GM12878 (cell line): Measurements from ENCODE around the gene CD209. TPM values are rescaled to one million over a fixed set of nuclear protein-coding genes. Genes with fewer than 3 reads are reported as not detected.
"Not testable (repeated sequence)": the region's sequence is repeated elsewhere in the genome, so short reads cannot be mapped to it uniquely, and the experiment has no call there.

Source experiments
- ATAC-seq: fragments of 200-7000 bp; cut with Tn5 transposase; 3 replicates; pipeline ENCODE4 v1.9.1; 2020; ENCODE audit warnings: mild to moderate bottlenecking, moderate library complexity
- BruUV-seq: library from RNA; stranded (reverse); fragments of 400-500 nt; replicated peaks from 2 replicates; lab custom pipeline; 2021; lab: Mats Ljungman, UMichigan
- CTCF ChIA-PET: fragments of 300-600 bp; sonication (Branson Sonifier 250); formaldehyde crosslinking; extraction: SDS; loops from one replicate; lab custom pipeline; 2021; ENCODE audit warnings: inconsistent platforms; lab: Yijun Ruan, JAX
- POLR2A ChIA-PET: fragments of 350-600 bp; formaldehyde crosslinking; extraction: SDS; loops from one replicate; lab custom pipeline; 2021; ENCODE audit warnings: inconsistent platforms; lab: Charles Lee
- RAD21 ChIA-PET: fragments of 300-600 bp; sonication (Branson Sonifier 250); formaldehyde crosslinking; loops from one replicate; lab custom pipeline; 2023; ENCODE audit warnings: antibody characterized with exemption; ENCODE audit not compliant: unreplicated experiment; lab: Charles Lee
- SMC1A ChIA-PET: fragments of 300-600 bp; sonication (Branson Sonifier 250); formaldehyde crosslinking; loops from one replicate; lab custom pipeline; 2023; ENCODE audit not compliant: unreplicated experiment, uncharacterized antibody; lab: Charles Lee
- DNase-seq: peaks from one replicate; pipeline ENCODE4 v3.0.0-alpha.2; 2011; ENCODE audit warnings: low read depth, low spot score
- FAIRE-seq: peaks from 3 replicates; lab custom pipeline; 2011; peaks lifted over from hg19 to GRCh38; lab: Jason Lieb, UNC
- H2AFZ ChIP-seq: 2 replicates; pipeline ENCODE4 v1.6.0; 2011; ENCODE audit warnings: low read depth, low read length, control low read depth; ENCODE audit not compliant: control insufficient read depth
- H3K27ac ChIP-seq: 2 replicates; pipeline ENCODE4 v1.5.1; 2011; ENCODE audit warnings: control low read depth; ENCODE audit not compliant: control insufficient read depth, insufficient read depth
- H3K27me3 ChIP-seq, 2 experiments: replicated peaks in 1 of 2; 2 replicates each; pipeline versions ENCODE4 v1.6.0 to v1.6.1; 2011; ENCODE audit warnings: low read length in 1 of 2; ENCODE audit not compliant: control insufficient read depth in 2 of 2, insufficient read depth in 2 of 2
- H3K36me3 ChIP-seq, 2 experiments: 2 replicates each; pipeline ENCODE4 v1.5.1; 2011; ENCODE audit warnings: low read length in 1 of 2; ENCODE audit not compliant: control insufficient read depth in 2 of 2, insufficient read depth in 2 of 2
- H3K4me1 ChIP-seq: 2 replicates; pipeline ENCODE4 v1.6.1; 2011; ENCODE audit warnings: mild to moderate bottlenecking, low read length, moderate library complexity, mixed read lengths; ENCODE audit not compliant: control insufficient read depth, insufficient read depth
- H3K4me2 ChIP-seq: 2 replicates; pipeline ENCODE4 v1.6.0; 2011; ENCODE audit warnings: control low read depth; ENCODE audit not compliant: control insufficient read depth, insufficient read depth
- H3K4me3 ChIP-seq: fragments of 200-600 bp; sonication (generic); 2 replicates; pipeline ENCODE4 v1.5.1; 2016
- H3K79me2 ChIP-seq: 2 replicates; pipeline ENCODE4 v1.6.0; 2011; ENCODE audit warnings: low read length; ENCODE audit not compliant: control insufficient read depth, insufficient read depth
- H3K9ac ChIP-seq: 2 replicates; pipeline ENCODE4 v1.8.0; 2011; ENCODE audit warnings: low read length, control low read depth, mixed read lengths; ENCODE audit not compliant: control insufficient read depth, insufficient read depth
- H3K9me3 ChIP-seq: replicated peaks from 3 replicates; pipeline ENCODE4 v1.5.1; 2011; ENCODE audit warnings: mild to moderate bottlenecking, low read length; ENCODE audit not compliant: control insufficient read depth, insufficient read depth
- H4K20me1 ChIP-seq: 2 replicates; pipeline ENCODE4 v1.6.0; 2011; ENCODE audit not compliant: control insufficient read depth, insufficient read depth
- EP300 ChIP-seq, 2 experiments: fragments of 150-350 bp in 1 of 2; IDR thresholded peaks; 2 replicates each; pipeline ENCODE4 v1.6.1; 2011 to 2012; ENCODE audit warnings: low read depth in 2 of 2, low read length in 2 of 2, borderline replicate concordance in 1 of 2, improper control_type of control experiment in 1 of 2, inconsistent platforms in 1 of 2; ENCODE audit not compliant: control insufficient read depth in 1 of 2
- ZNF217 ChIP-seq: fragments of 450-650 bp; IDR thresholded peaks from 2 replicates; pipeline ENCODE4 v1.6.1; 2017; ENCODE audit warnings: antibody characterized with exemption, mild to moderate bottlenecking
- WGBS: methylation state at CpG from one replicate; pipeline ENCODE4 v1.1.6; 2016; ENCODE audit warnings: low lambda C conversion rate; ENCODE audit not compliant: insufficient replicate concordance, insufficient coverage; ENCODE audit errors: missing lambda C conversion rate; 5-methylcytosine and 5-hydroxymethylcytosine counted together
- in situ Hi-C: fragments of 300-500 bp; cut with MboI; formaldehyde crosslinking; loops from 9 replicates; pipeline ENCODE4 v1.14.3; 2018; ENCODE audit warnings: mixed read lengths
- intact Hi-C: fragments of 100-400 bp; cut with micrococcal nuclease; formaldehyde crosslinking; loops from one replicate; pipeline ENCODE4 v1.14.2; 2022; ENCODE audit not compliant: unreplicated experiment
- polyA plus RNA-seq, 11 experiments: library from polyadenylated mRNA; depleted of rRNA in 4 of 11; unstranded in 6 of 11; stranded (reverse) in 5 of 11; fragments of >200 nt; fragmentation: Nextera tagmentation in 4 of 11; fragmentation: Illumina TruSeq in 1 of 11; extraction: Ambion mirVana in 4 of 11; extraction: Trizol in 1 of 11; gene quantifications; 1 replicate in 1 of 11; 2 replicates in 10 of 11; pipeline versions ENCODE4 v1.2.1 to v1.2.3, GENCODE V29; 2011 to 2016; ENCODE audit warnings: inconsistent platforms in 2 of 11, missing spikeins in 2 of 11, low read depth in 1 of 11
- total RNA-seq, 4 experiments: library from RNA; depleted of rRNA in 3 of 4; stranded (reverse); fragments of >200 nt in 3 of 4; fragmentation: Illumina TruSeq in 1 of 4; extraction: Trizol in 1 of 4; gene quantifications; 2 replicates each; pipeline versions ENCODE4 v1.2.1 to v1.2.3, GENCODE V29; 2013 to 2021

The CD209 gene
- total and polyA plus RNA-seq, 10 of the 15 experiments (the other 5 are each of a cell fraction or from before 2014, with no cell fraction given), result 0.04 to 0.21 (median 0.10) TPM; not detected in 3

DNA sequence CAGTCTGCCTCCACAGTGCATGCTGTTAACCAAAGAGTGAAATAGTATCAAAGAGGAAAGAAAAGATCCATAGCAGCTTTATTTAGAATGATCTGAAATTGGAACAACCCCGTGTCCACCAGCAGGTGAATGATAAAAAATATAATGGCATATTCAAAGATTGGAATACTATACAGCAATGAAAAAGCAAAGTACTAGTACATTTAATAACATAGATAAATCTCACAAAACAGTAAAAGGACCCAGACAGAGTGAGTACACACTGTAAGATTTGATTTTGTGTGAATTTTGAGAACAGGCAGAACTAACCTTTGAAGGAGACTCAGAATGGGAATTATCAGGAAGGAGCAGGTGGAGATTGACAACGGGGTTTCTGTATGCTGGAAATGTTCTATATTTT, 837 bp upstream of the CD209 start:
- Histone ChIP-seq H2AFZ (no peak overlapping the region), H3K79me2 (no peaks in the 10 kb centered on the region), H3K4me2 (no peak overlapping the region), H3K9me3 (peaks cover 6% of the 10 kb centered on the region; the same call in 2 of the 3 replicates), H3K36me3 (no peaks in the 10 kb centered on the region), H3K27ac (no peak overlapping the region), H3K9ac (no peak overlapping the region), H3K27me3 (no peaks in the 10 kb centered on the region), H3K4me1 (peaks cover 25% of the 10 kb centered on the region), H4K20me1 (no peaks in the 10 kb centered on the region), H3K4me3 (no peak overlapping the region)
- RAD21 ChIA-PET, result no interaction called here
- in situ Hi-C loops (no loop called here), intact Hi-C loops (no loop called here)
- POLR2A ChIA-PET, result no interaction called here
- CTCF ChIA-PET, result interaction anchor here (1.7 kb wide), 1 partner anchor 68 kb away, joined by 7 read pairs; the partner anchor contains the start of gene TRAPPC5
- DNase-seq, result no peak
- no peak for ATAC-seq
- SMC1A ChIA-PET, result interaction anchor here (1.0 to 1.4 kb wide), 3 partner anchors 16 to 52 kb away, joined by 3 to 5 read pairs (median 3); no protein-coding TSS in a partner anchor
- BruUV-seq, result no TSS peak
- TF ChIP-seq EP300 (IDR thresholded peaks at IDR 0.05; ENCODE audit: borderline replicate concordance in 1 of 2, control insufficient read depth in 1 of 2, low read depth in 2 of 2, low read length in 2 of 2) (no peak), ZNF217 (0 out of 2 replicates have a peak, but pooled peaks have one; percentile 32)
- no peak for FAIRE-seq
- WGBS, result 2% methylated on average over 2 of the region's 2 CpGs

- POLR2A ChIA-PET, H3K79me2 ChIP-seq, H3K9me3 ChIP-seq, in situ Hi-C loops, CTCF ChIA-PET, DNase-seq, H4K20me1 ChIP-seq, FAIRE-seq, H3K27me3 ChIP-seq, H2AFZ ChIP-seq, ATAC-seq, SMC1A ChIA-PET, H3K4me2 ChIP-seq, H3K27ac ChIP-seq, H3K36me3 ChIP-seq, intact Hi-C loops, BruUV-seq, H3K4me3 ChIP-seq, H3K9ac ChIP-seq: not testable (repeated sequence)
- RAD21 ChIA-PET, result interaction anchor here (1.2 kb wide), 1 partner anchor 66 kb away, joined by 3 read pairs; the partner anchor contains the start of gene TRAPPC5
- 74% methylated on average over 4 of the region's 4 CpGs for WGBS
- peaks cover 31% of the 10 kb centered on the region for H3K4me1 ChIP-seq
Observed at GRCh38 chr19:7746306-7746705, 1.0 kb downstream of the CD209 start.
